NT2/D1 (cell line): ENCODE measurements around the gene FRK.

Experiments used
- DNase-seq: peaks from one replicate; pipeline ENCODE4 v3.0.0-alpha.2; 2011; ENCODE audit warnings: low read depth, low spot score
- H3K27me3 ChIP-seq: 2 replicates; pipeline ENCODE4 v1.6.0; 2011; ENCODE audit warnings: mild to moderate bottlenecking; ENCODE audit not compliant: insufficient read length, insufficient read depth
- H3K36me3 ChIP-seq: 2 replicates; pipeline ENCODE4 v1.6.1; 2011; ENCODE audit warnings: mild to moderate bottlenecking, low read length, mixed read lengths; ENCODE audit not compliant: insufficient read depth, insufficient read length
- H3K4me1 ChIP-seq: 2 replicates; pipeline ENCODE4 v1.5.1; 2011; ENCODE audit not compliant: insufficient read depth, insufficient read length
- H3K4me3 ChIP-seq: 2 replicates; pipeline ENCODE4 v1.5.1; 2011; ENCODE audit warnings: low read depth; ENCODE audit not compliant: insufficient read length
- H3K9ac ChIP-seq: 2 replicates; pipeline ENCODE4 v1.6.0; 2011; ENCODE audit warnings: low read depth; ENCODE audit not compliant: insufficient read length
- H3K9me3 ChIP-seq: 2 replicates; pipeline ENCODE4 v1.5.1; 2011; ENCODE audit warnings: mild to moderate bottlenecking, low read length; ENCODE audit not compliant: insufficient read depth
- SUZ12 ChIP-seq: IDR thresholded peaks from 2 replicates; pipeline ENCODE4 v1.6.1; 2011; ENCODE audit not compliant: insufficient read length, insufficient read depth; ENCODE audit errors: extremely low read depth
- YY1 ChIP-seq: IDR thresholded peaks from 2 replicates; pipeline ENCODE4 v1.6.1; 2011; ENCODE audit not compliant: insufficient read length, insufficient read depth
- ZNF274 ChIP-seq: IDR thresholded peaks from 2 replicates; pipeline ENCODE4 v1.6.1; 2011; ENCODE audit warnings: mild to moderate bottlenecking, low read depth, low read length

The FRK gene

DNA sequence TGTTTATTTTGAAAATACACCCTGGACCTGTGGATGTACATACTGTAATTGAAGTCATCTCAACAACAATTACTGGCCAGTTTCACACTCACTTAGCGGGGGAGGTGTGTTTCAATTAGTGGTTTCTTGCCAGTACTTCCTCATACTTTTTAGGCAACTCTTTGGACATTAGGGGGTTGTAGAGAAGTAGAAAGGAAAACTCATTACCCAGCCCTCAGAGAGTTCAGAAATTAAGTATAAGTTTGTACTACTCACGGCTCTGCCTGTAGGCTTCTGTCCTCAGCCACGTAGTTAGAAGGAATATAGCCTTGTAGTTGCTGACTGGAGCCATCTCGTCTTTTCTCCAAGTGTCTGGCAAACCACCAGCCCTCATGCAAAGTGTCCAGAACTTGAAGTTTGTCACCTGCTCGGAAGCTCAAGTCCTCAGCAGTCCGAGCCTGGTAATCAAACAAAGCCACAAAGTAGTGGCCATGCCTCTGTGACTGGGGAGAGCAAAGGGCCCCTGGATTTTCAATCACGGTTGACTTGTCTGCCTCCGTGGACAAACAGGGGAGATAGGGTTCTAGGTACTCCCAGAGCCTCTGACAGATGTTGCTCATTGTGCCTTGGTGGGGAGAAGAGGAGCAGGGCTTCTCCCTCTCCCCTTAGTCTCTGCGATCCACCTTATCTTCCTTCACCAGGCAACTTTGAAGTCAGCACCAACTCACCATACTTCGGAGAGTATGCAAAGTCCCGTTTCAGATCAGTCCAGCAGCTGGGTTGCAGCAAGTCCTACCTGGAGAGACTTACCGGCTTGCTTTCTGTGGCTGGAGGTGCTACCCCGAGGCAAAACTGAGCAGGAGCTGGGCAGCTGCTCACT, 749 bp downstream of the FRK start:
- H3K27me3 ChIP-seq = no peaks in the 10 kb centered on the region
- no peak overlapping the region for H3K9ac ChIP-seq
- DNase-seq = no peak
- H3K4me1 ChIP-seq = no peaks in the 10 kb centered on the region
- H3K4me3 ChIP-seq = no peak overlapping the region
- H3K9me3 ChIP-seq = no peaks in the 10 kb centered on the region
- no peaks in the 10 kb centered on the region for H3K36me3 ChIP-seq
- TF ChIP-seq YY1 (no peak), SUZ12 (no peak), ZNF274 (no peak)

DNA sequence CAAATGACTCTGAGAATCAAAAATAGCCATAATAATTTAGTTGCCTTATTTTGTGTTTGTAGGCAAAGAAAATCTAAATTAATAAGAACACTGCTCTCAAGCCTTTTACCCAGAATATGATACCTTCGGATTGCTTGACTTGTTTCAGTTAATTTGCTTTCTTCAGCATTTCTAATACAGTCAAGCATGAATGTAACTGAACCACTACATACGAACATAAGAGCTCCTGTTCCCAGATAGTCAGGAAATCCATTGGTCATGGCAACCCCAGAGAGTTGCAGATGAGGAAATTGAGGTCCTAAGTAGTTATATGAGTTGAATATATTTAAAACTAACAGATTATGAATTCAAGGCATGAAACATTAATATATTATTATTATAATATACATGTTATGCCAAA, 2.9 kb downstream of the FRK start:
- no peak overlapping the region for H3K4me3 ChIP-seq
- TF ChIP-seq SUZ12 (no peak), ZNF274 (no peak), YY1 (no peak)
- no peaks in the 10 kb centered on the region for H3K27me3 ChIP-seq

DNA sequence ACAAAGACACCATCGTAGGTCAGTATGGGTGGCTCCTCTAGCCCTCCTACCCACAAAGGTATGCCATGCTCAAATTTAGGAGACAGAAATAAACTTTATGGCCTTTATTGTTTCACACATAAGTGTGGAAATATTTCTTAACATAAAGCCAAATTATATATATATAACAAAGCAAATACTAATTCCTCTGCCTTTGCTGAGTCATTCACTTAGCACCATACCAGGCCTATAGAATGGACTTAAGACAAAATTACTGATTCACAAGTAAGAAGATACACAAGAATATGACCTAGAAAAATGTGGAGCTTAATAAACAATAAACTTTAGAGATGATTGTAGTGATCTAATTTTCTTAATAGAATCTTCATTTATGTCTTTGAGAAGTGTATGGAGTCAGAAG, 5.2 kb downstream of the FRK start:
- no peaks in the 10 kb centered on the region for H3K4me1 ChIP-seq
- no peak overlapping the region for H3K9ac ChIP-seq
- TF ChIP-seq SUZ12 = no peak
- no peak for TF ChIP-seq YY1
- no peak for TF ChIP-seq ZNF274
- H3K27me3 ChIP-seq = no peaks in the 10 kb centered on the region
- no peak for DNase-seq
- no peaks in the 10 kb centered on the region for H3K9me3 ChIP-seq
- no peaks in the 10 kb centered on the region for H3K36me3 ChIP-seq
- no peak overlapping the region for H3K4me3 ChIP-seq

More for the DNA sequence above, 2.9 kb downstream of the FRK start:
- DNase-seq = no peak
- no peak overlapping the region for H3K9ac ChIP-seq
- no peaks in the 10 kb centered on the region for H3K36me3 ChIP-seq
- H3K9me3 ChIP-seq = no peaks in the 10 kb centered on the region
- no peaks in the 10 kb centered on the region for H3K4me1 ChIP-seq

DNA sequence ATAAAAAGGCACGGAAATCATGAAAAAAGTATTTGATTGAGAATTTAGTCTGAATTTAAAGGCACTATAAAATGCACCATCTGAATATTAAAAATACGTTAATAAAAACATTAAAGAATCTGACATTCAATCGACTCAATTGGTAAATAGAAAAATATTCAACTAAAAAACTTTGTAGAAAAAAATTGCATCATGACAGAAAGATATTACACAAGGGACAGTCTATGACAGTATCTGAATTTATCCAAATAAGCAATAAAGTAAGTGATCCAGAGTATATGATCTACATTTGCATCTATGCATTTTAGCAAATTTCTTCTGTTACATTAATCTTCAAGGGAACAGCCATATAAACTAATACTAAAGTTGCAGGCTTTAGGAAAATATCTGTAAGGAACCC, 9.4 kb downstream of the FRK start:
- H3K4me3 ChIP-seq = no peak overlapping the region
- no peaks in the 10 kb centered on the region for H3K4me1 ChIP-seq
- no peak for DNase-seq
- H3K27me3 ChIP-seq = no peaks in the 10 kb centered on the region
- H3K9ac ChIP-seq = no peak overlapping the region
- no peaks in the 10 kb centered on the region for H3K9me3 ChIP-seq
- H3K36me3 ChIP-seq = no peaks in the 10 kb centered on the region
- TF ChIP-seq ZNF274 = no peak
- TF ChIP-seq SUZ12 = no peak
- no peak for TF ChIP-seq YY1

DNA sequence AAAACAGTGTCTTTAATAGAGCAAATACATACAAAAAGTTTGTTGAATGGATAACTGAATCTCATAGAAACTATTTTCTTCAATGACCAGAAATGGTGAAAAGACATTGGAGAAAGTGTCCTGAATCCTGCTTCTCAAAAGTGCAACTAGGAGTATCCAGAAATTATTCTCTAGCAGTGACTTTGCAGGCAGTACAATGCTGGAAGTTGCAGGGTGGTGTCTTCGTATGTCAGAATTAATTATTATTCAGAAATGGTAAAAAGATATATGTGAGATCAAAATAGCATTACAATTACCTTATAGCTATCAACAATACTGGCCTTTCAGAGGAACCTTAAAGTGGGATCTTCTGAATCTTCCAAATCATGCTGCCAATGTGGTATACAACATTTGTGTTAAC, 10.0 kb downstream of the FRK start:
- DNase-seq = no peak
- no peaks in the 10 kb centered on the region for H3K4me1 ChIP-seq
- H3K4me3 ChIP-seq = no peak overlapping the region
- H3K9me3 ChIP-seq = no peaks in the 10 kb centered on the region
- no peaks in the 10 kb centered on the region for H3K36me3 ChIP-seq
- H3K27me3 ChIP-seq = no peaks in the 10 kb centered on the region
- no peak overlapping the region for H3K9ac ChIP-seq
- TF ChIP-seq YY1 (no peak), SUZ12 (no peak), ZNF274 (no peak)

DNA sequence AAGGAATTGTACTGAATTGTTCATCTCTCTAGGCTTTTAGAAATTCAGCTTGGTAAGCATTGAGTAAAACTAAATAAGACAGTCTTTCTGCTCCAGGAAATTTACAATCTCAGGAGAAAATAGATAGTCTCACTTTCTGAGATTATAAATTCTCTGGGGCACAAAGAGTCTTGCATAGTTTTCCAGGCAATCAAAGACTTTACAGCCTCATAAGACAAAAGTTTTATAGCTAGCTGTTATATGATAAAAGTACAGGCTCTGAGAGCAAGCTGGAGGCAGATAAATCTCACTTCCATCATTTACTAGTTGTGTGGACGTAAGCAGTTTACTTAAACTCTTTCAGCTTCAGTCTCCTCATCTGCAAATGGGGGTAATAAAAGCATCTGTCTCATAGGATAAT, 11.4 kb downstream of the FRK start:
- TF ChIP-seq SUZ12 (no peak), YY1 (no peak), ZNF274 (no peak)
- no peaks in the 10 kb centered on the region for H3K36me3 ChIP-seq
- H3K9ac ChIP-seq = no peak overlapping the region
- no peak overlapping the region for H3K4me3 ChIP-seq
- H3K4me1 ChIP-seq = no peaks in the 10 kb centered on the region
- no peaks in the 10 kb centered on the region for H3K27me3 ChIP-seq
- DNase-seq = no peak
- no peaks in the 10 kb centered on the region for H3K9me3 ChIP-seq

DNA sequence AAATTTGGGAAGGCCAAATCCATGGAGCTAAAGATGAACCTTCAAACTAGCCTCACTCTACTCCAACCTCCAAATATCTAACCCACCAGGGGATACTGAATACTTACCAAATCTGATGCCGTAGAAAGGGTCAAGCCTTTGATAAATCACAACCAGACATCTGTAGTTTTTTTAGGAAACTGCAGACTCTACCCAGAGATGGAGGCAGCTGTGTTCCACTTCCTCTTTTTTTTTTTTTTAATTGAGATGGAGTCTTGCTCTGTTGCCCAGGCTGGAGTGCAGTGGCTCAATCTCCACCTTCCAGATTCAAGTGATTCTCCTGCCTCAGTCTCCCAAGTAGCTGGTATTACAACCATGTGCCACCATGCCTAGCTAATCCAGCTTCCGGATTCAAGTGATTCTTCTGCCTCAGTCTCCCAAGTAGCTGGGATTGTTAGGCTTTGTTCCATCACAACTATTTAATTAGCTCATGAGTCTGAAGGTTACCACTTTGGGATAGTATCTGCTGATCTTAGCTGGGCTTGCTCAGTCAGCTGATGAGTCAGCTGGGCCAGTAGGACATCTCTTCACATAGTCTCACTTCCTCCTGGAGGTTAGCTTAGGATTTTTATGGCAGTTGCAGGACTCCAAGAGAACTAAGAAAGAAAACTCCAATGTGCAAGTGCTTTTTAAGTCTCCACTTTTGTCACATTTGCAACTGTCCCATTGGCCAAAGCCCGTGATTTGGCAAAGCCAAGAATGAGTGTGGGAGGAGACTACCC, 13.3 kb downstream of the FRK start:
- DNase-seq = no peak
- Histone ChIP-seq H3K9me3 (no peaks in the 10 kb centered on the region), H3K9ac (no peak overlapping the region), H3K36me3 (no peaks in the 10 kb centered on the region), H3K4me3 (no peak overlapping the region), H3K4me1 (no peaks in the 10 kb centered on the region), H3K27me3 (no peaks in the 10 kb centered on the region)
- TF ChIP-seq YY1 (no peak), SUZ12 (no peak), ZNF274 (no peak)
